H9 (cell line): Measurements from ENCODE around the gene TFG. TPM values are rescaled to one million over a fixed set of nuclear protein-coding genes. Genes with fewer than 3 reads are reported as not detected.

Experiments
- DNase-seq: peaks from one replicate; pipeline ENCODE4 v3.0.0-alpha.2; 2017
- H2AFZ ChIP-seq: one replicate; pipeline ENCODE4 v1.6.1; 2013; ENCODE audit warnings: mild to moderate bottlenecking, low read length, control low read depth, moderate library complexity
- H2AK5ac ChIP-seq: 2 replicates; pipeline ENCODE4 v1.6.1; 2013; ENCODE audit warnings: low read length, control low read depth, mixed read lengths; ENCODE audit not compliant: insufficient read length
- H2BK120ac ChIP-seq: one replicate; pipeline ENCODE4 v1.6.1; 2013; ENCODE audit warnings: low read depth, mild to moderate bottlenecking, low read length, control low read depth, inconsistent platforms; ENCODE audit not compliant: poor library complexity, severe bottlenecking
- H2BK12ac ChIP-seq: 2 replicates; pipeline ENCODE4 v1.6.1; 2013; ENCODE audit warnings: low read length, control low read depth, mixed read lengths, low read depth; ENCODE audit not compliant: insufficient read length
- H2BK15ac ChIP-seq: 2 replicates; pipeline ENCODE4 v1.6.1; 2013; ENCODE audit warnings: low read depth, low read length, control low read depth
- H2BK20ac ChIP-seq: one replicate; pipeline ENCODE4 v1.6.1; 2013; ENCODE audit warnings: low read depth, mild to moderate bottlenecking, low read length, control low read depth, inconsistent platforms; ENCODE audit not compliant: poor library complexity, severe bottlenecking
- H2BK5ac ChIP-seq: 2 replicates; pipeline ENCODE4 v1.6.1; 2013; ENCODE audit warnings: low read length, control low read depth, mixed read lengths; ENCODE audit not compliant: insufficient read length
- H3K14ac ChIP-seq: 2 replicates; pipeline ENCODE4 v1.6.1; 2013; ENCODE audit warnings: low read length, control low read depth; ENCODE audit not compliant: insufficient read depth
- H3K18ac ChIP-seq: 2 replicates; pipeline ENCODE4 v1.6.1; 2013; ENCODE audit warnings: low read depth, mild to moderate bottlenecking, mixed read lengths, low read length, control low read depth; ENCODE audit not compliant: insufficient read length
- H3K23ac ChIP-seq: 2 replicates; pipeline ENCODE4 v1.6.1; 2013; ENCODE audit warnings: low read length, control low read depth, mixed read lengths, low read depth; ENCODE audit not compliant: insufficient read length
- H3K23me2 ChIP-seq: 2 replicates; pipeline ENCODE4 v1.6.1; 2013; ENCODE audit warnings: low read depth, mild to moderate bottlenecking, mixed read lengths, low read length, control low read depth; ENCODE audit not compliant: insufficient read length, poor library complexity, severe bottlenecking
- H3K27ac ChIP-seq: 2 replicates; pipeline ENCODE4 v1.5.1; 2013; ENCODE audit warnings: low read length, control low read depth, mixed read lengths, low read depth; ENCODE audit not compliant: insufficient read length
- H3K27me3 ChIP-seq: 2 replicates; pipeline ENCODE4 v1.6.1; 2013; ENCODE audit warnings: low read length, control low read depth, inconsistent platforms; ENCODE audit not compliant: insufficient read depth
- H3K4ac ChIP-seq: 2 replicates; pipeline ENCODE4 v1.6.1; 2013; ENCODE audit warnings: low read depth, mild to moderate bottlenecking, control low read depth, inconsistent platforms, low read length, moderate library complexity
- H3K4me1 ChIP-seq: 2 replicates; pipeline ENCODE4 v1.6.1; 2013; ENCODE audit warnings: low read length, control low read depth, inconsistent platforms; ENCODE audit not compliant: insufficient read depth
- H3K4me2 ChIP-seq: 2 replicates; pipeline ENCODE4 v1.6.1; 2013; ENCODE audit warnings: low read length, control low read depth, mixed read lengths; ENCODE audit not compliant: insufficient read length, insufficient read depth
- H3K56ac ChIP-seq: 2 replicates; pipeline ENCODE4 v1.6.1; 2013; ENCODE audit warnings: low read depth, mild to moderate bottlenecking, mixed read lengths, low read length, control low read depth; ENCODE audit not compliant: insufficient read length
- H3K79me1 ChIP-seq: 2 replicates; pipeline ENCODE4 v1.6.1; 2013; ENCODE audit warnings: low read depth, mild to moderate bottlenecking, moderate library complexity, low read length, control low read depth, inconsistent platforms; ENCODE audit not compliant: insufficient read depth, poor library complexity, severe bottlenecking
- H3K79me2 ChIP-seq: 2 replicates; pipeline ENCODE4 v1.6.1; 2013; ENCODE audit warnings: low read length, control low read depth, inconsistent platforms; ENCODE audit not compliant: insufficient read depth
- H3K9ac ChIP-seq: 2 replicates; pipeline ENCODE4 v1.6.1; 2013; ENCODE audit warnings: low read length, control low read depth, mixed read lengths; ENCODE audit not compliant: insufficient read length; ENCODE audit errors: extremely low read depth
- H3K9me3 ChIP-seq: one replicate; pipeline ENCODE4 v1.6.1; 2013; ENCODE audit warnings: low read depth, low read length, inconsistent platforms; ENCODE audit not compliant: control insufficient read depth
- H3T11ph ChIP-seq: one replicate; pipeline ENCODE4 v1.6.1; 2013; ENCODE audit warnings: mild to moderate bottlenecking, low read length, control low read depth, inconsistent platforms
- H4K20me1 ChIP-seq: one replicate; pipeline ENCODE4 v1.6.1; 2013; ENCODE audit not compliant: control insufficient read depth, insufficient read length, insufficient read depth
- H4K5ac ChIP-seq: 2 replicates; pipeline ENCODE4 v1.6.1; 2013; ENCODE audit warnings: low read depth, mild to moderate bottlenecking, mixed read lengths, low read length, control low read depth; ENCODE audit not compliant: insufficient read length
- H4K8ac ChIP-seq: replicated peaks from 2 replicates; pipeline ENCODE4 v1.6.1; 2013; ENCODE audit warnings: low read length, control low read depth, mixed read lengths, low read depth; ENCODE audit not compliant: insufficient read length
- H4K91ac ChIP-seq: 2 replicates; pipeline ENCODE4 v1.6.1; 2013; ENCODE audit warnings: low read depth, mild to moderate bottlenecking, moderate library complexity, mixed read lengths, low read length, control low read depth; ENCODE audit not compliant: insufficient read length
- H3K27ac Mint-ChIP-seq, 3 experiments: 2 replicates in 2 of 3; 3 replicates in 1 of 3; pipeline ENCODE4 v1.8.0; 2020 to 2021; ENCODE audit warnings: mixed read lengths in 3 of 3, mild to moderate bottlenecking in 1 of 3, moderate library complexity in 1 of 3
- H3K27me3 Mint-ChIP-seq: 2 replicates; pipeline ENCODE4 v1.8.0; 2021; ENCODE audit warnings: low read depth, mild to moderate bottlenecking, moderate library complexity, mixed read lengths
- H3K36me3 Mint-ChIP-seq, 3 experiments: 2 replicates in 2 of 3; 3 replicates in 1 of 3; pipeline ENCODE4 v1.8.0; 2020 to 2021; ENCODE audit warnings: low read depth in 3 of 3, mixed read lengths in 3 of 3; ENCODE audit not compliant: insufficient read depth in 1 of 3
- H3K4me1 Mint-ChIP-seq, 2 experiments: 2 replicates each; pipeline ENCODE4 v1.8.0; 2020; ENCODE audit warnings: mixed read lengths in 2 of 2
- H3K4me3 Mint-ChIP-seq, 2 experiments: 2 replicates in 1 of 2; 3 replicates in 1 of 2; pipeline ENCODE4 v1.8.0; 2020 to 2021; ENCODE audit warnings: mild to moderate bottlenecking in 2 of 2, mixed read lengths in 2 of 2, moderate library complexity in 1 of 2
- H3K9me3 Mint-ChIP-seq, 2 experiments: 2 replicates in 1 of 2; 3 replicates in 1 of 2; pipeline ENCODE4 v1.8.0; 2020; ENCODE audit warnings: mild to moderate bottlenecking in 2 of 2, mixed read lengths in 2 of 2, moderate library complexity in 1 of 2
- CTCF ChIP-seq: fragments of 200-600 bp; sonication (generic); conservative IDR thresholded peaks from 3 replicates; pipeline ENCODE4 v1.8.0; 2021; ENCODE audit warnings: antibody characterized with exemption, mild to moderate bottlenecking
- WGBS: extraction: QIAGEN DNeasy Blood & Tissue Kit; methylation state at CpG from one replicate; pipeline ENCODE4 v1.1.7; 2013; ENCODE audit warnings: missing lambda C conversion rate, low lambda C conversion rate, mixed read lengths; ENCODE audit not compliant: insufficient read length; ENCODE audit errors: extremely low coverage; 5-methylcytosine and 5-hydroxymethylcytosine counted together
- total RNA-seq: library from RNA; stranded (reverse); gene quantifications from 2 replicates; pipeline ENCODE4 v1.2.1, GENCODE V29; 2021

Gene TFG
- total RNA-seq, 1 experiment from 2014 or later = 80.7 TPM

- Histone ChIP-seq H2BK20ac (no peak overlapping the region), H3K56ac (no peak overlapping the region), H3K27ac (no peak overlapping the region), H3K4me2 (no peak overlapping the region), H2BK120ac (no peak overlapping the region), H4K5ac (no peak overlapping the region), H2BK12ac (no peak overlapping the region), H3K79me1 (no peaks in the 10 kb centered on the region), H3K14ac (no peak overlapping the region), H3K27me3 (peaks cover 4% of the 10 kb centered on the region; the same call in 1 of the 2 replicates), H3K23me2 (no peaks in the 10 kb centered on the region), H2BK15ac (no peak overlapping the region), H4K91ac (no peak overlapping the region), H3K9ac (no peak overlapping the region), H3K23ac (no peak overlapping the region), H4K8ac (no peak overlapping the region), H2BK5ac (no peak overlapping the region), H3K9me3 (no peaks in the 10 kb centered on the region), H2AFZ (no peak overlapping the region), H3K4me1 (no peaks in the 10 kb centered on the region), H3T11ph (no peak overlapping the region), H3K79me2 (no peaks in the 10 kb centered on the region), H4K20me1 (no peaks in the 10 kb centered on the region), H3K18ac (no peak overlapping the region), H2AK5ac (no peak overlapping the region), H3K4ac (no peak overlapping the region)
- Mint-ChIP-seq H3K4me1 (no peaks in the 10 kb centered on the region), H3K27me3 (peaks cover 72% of the 10 kb centered on the region), H3K27ac (no peak overlapping the region), H3K36me3 (no peaks in the 10 kb centered on the region), H3K4me3 (no peak overlapping the region), H3K9me3 (no peaks in the 10 kb centered on the region)
- DNase-seq = no peak
- no CpG with 5 or more reads among the region's 4 CpGs for WGBS
- no peak for TF ChIP-seq CTCF
These were observed 7.0 kb upstream of the TFG start for GRCh38 chr3:100702082-100702979.
